ENCODE measurements around the gene HIP1. TPM values are rescaled to one million over a fixed set of nuclear protein-coding genes. Genes with fewer than 3 reads are reported as not detected.

The HIP1 gene
- total RNA-seq, 1 experiment from 2014 or later: 13.7 TPM

DNA sequence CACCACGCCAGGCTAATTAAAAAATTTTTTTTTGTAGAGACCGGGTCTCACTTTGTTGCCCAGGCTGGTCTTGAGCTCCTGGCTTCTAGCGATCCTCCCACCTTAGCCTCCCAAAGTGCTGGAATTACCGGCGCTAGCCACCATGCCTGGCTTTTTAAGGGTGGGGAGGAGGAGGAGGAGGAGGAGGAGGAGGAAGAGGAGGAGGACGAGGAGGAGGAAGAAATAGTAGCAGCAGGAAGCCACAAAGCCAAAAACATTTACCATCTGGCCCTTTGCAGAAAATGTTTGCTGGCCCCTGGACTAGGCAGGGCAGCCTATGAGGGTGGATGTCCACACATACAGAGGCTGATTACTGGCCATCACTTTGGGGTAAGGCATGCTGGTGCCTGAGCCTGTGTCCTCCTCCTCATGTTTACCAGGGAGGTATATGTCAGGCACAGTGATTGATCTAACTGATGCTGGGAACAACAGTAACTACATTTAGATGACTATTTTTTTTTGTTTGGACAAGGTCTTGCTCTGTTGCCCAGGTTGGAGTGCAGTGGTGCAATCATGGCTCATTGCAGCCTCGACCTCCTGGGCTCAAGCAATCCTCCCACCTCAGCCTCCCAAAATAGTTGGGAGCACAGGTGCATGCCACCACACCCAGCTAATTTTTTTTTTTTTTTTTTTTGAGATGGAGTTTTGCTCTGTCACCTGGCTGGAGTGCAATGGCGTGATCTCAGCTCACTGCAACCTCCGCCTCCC is 122.1 kb downstream of the HIP1 start:
- no peak overlapping the region for H3K4me3 Mint-ChIP-seq (ENCODE audit: unreplicated experiment)
- intact Hi-C loops (cut with micrococcal nuclease; ENCODE audit: unreplicated experiment): no loop called here
- Histone ChIP-seq H3K4me1 (no peaks in the 10 kb centered on the region), H3K4me3 (ENCODE audit: low read depth, low read length) (no peak overlapping the region), H3K27me3 (replicated peaks; ENCODE audit: control insufficient read depth, insufficient read depth, low read length) (no peaks in the 10 kb centered on the region), H3K9me3 (no peaks in the 10 kb centered on the region), H3K36me3 (ENCODE audit: control insufficient read depth, insufficient read depth, low read length) (no peaks in the 10 kb centered on the region)
- no peaks in the 10 kb centered on the region for H3K36me3 Mint-ChIP-seq (ENCODE audit: insufficient read depth, unreplicated experiment)
- no peaks in the 10 kb centered on the region for H3K4me1 Mint-ChIP-seq (ENCODE audit: low read depth, unreplicated experiment)
- ChIA-PET POLR2A (no interaction called here), CTCF (no interaction called here)
- H3K27ac Mint-ChIP-seq (ENCODE audit: unreplicated experiment): no peak overlapping the region
- DNase-seq: no peak
- TF ChIP-seq, protein P1, sequence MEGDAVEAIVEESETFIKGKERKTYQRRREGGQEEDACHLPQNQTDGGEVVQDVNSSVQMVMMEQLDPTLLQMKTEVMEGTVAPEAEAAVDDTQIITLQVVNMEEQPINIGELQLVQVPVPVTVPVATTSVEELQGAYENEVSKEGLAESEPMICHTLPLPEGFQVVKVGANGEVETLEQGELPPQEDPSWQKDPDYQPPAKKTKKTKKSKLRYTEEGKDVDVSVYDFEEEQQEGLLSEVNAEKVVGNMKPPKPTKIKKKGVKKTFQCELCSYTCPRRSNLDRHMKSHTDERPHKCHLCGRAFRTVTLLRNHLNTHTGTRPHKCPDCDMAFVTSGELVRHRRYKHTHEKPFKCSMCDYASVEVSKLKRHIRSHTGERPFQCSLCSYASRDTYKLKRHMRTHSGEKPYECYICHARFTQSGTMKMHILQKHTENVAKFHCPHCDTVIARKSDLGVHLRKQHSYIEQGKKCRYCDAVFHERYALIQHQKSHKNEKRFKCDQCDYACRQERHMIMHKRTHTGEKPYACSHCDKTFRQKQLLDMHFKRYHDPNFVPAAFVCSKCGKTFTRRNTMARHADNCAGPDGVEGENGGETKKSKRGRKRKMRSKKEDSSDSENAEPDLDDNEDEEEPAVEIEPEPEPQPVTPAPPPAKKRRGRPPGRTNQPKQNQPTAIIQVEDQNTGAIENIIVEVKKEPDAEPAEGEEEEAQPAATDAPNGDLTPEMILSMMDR (IDR thresholded peaks at IDR 0.05; ENCODE audit: insufficient read depth in 1 of 2, low read depth in 1 of 2, low read length in 1 of 2, severe bottlenecking in 1 of 2, unreplicated experiment in 1 of 2): no peak
- no peaks in the 10 kb centered on the region for H3K9me3 Mint-ChIP-seq (ENCODE audit: unreplicated experiment)
- no TSS peak for BruUV-seq (replicated peaks)
- H3K27me3 Mint-ChIP-seq (ENCODE audit: insufficient read depth, unreplicated experiment): no peaks in the 10 kb centered on the region

DNA sequence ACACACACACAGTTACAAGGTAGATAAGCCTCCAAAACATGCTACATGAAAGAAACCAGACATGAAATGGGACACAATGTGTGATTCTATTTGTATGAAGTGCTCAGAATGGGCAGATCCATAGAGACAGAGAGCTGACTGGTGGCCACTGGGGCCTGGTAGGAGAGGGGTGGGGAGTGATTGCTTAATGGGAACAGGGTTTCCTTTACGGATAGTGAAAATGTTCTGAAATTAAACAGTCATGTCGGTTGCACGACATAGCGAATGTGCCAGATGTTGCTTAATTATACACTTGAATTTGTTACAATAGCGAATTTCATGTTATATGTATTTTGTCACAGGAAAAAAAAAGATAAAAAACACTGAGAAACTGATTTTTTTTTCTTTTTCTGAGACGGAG is 124.3 kb downstream of the HIP1 start:
- DNase-seq: no peak
- H3K27me3 Mint-ChIP-seq (ENCODE audit: insufficient read depth, unreplicated experiment): no peaks in the 10 kb centered on the region
- Histone ChIP-seq H3K4me3 (ENCODE audit: low read depth, low read length) (no peak overlapping the region), H3K36me3 (ENCODE audit: control insufficient read depth, insufficient read depth, low read length) (no peaks in the 10 kb centered on the region), H3K4me1 (no peaks in the 10 kb centered on the region), H3K27me3 (replicated peaks; ENCODE audit: control insufficient read depth, insufficient read depth, low read length) (no peaks in the 10 kb centered on the region), H3K9me3 (no peaks in the 10 kb centered on the region)
- no peak overlapping the region for H3K4me3 Mint-ChIP-seq (ENCODE audit: unreplicated experiment)
- intact Hi-C loops (cut with micrococcal nuclease; ENCODE audit: unreplicated experiment): loop anchor here (1.0 kb wide), 1 partner anchor 148 kb away; no protein-coding TSS in a partner anchor
- BruUV-seq (replicated peaks): no TSS peak
- TF ChIP-seq, protein P1 (IDR thresholded peaks at IDR 0.05; ENCODE audit: insufficient read depth in 1 of 2, low read depth in 1 of 2, low read length in 1 of 2, severe bottlenecking in 1 of 2, unreplicated experiment in 1 of 2): no peak
- no peaks in the 10 kb centered on the region for H3K4me1 Mint-ChIP-seq (ENCODE audit: low read depth, unreplicated experiment)
- ChIA-PET CTCF (no interaction called here), POLR2A (no interaction called here)
- H3K36me3 Mint-ChIP-seq (ENCODE audit: insufficient read depth, unreplicated experiment): no peaks in the 10 kb centered on the region
- no peak overlapping the region for H3K27ac Mint-ChIP-seq (ENCODE audit: unreplicated experiment)
- no peaks in the 10 kb centered on the region for H3K9me3 Mint-ChIP-seq (ENCODE audit: unreplicated experiment)

DNA sequence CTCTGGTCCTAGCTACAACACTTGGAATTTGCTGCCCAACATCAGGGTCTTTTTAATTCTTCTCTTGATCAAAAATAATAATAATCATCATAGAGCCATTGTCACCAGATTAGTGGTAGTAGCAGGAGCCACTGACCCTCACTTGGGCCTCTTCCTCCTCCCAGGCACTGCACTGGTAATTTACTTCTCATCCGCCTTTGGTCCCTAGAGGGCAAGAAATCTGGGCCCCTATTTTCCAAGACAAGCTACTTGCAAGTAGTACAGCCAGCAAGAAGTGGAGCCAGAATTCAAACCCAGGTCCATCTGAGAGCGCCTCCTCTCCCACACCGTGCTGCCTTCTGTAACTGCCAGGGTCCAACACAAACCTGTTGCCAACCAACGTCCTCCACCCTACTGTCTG is 125.4 kb downstream of the HIP1 start:
- no peak for DNase-seq
- no TSS peak for BruUV-seq (replicated peaks)
- no peaks in the 10 kb centered on the region for H3K4me1 Mint-ChIP-seq (ENCODE audit: low read depth, unreplicated experiment)
- intact Hi-C loops (cut with micrococcal nuclease; ENCODE audit: unreplicated experiment): no loop called here
- H3K27me3 ChIP-seq (replicated peaks; ENCODE audit: control insufficient read depth, insufficient read depth, low read length): no peaks in the 10 kb centered on the region
- no peak overlapping the region for H3K27ac Mint-ChIP-seq (ENCODE audit: unreplicated experiment)
- ChIA-PET CTCF (no interaction called here), POLR2A (no interaction called here)
- no peaks in the 10 kb centered on the region for H3K4me1 ChIP-seq
- H3K9me3 ChIP-seq: no peaks in the 10 kb centered on the region
- no peaks in the 10 kb centered on the region for H3K27me3 Mint-ChIP-seq (ENCODE audit: insufficient read depth, unreplicated experiment)
- TF ChIP-seq, protein P1 (IDR thresholded peaks at IDR 0.05; ENCODE audit: insufficient read depth in 1 of 2, low read depth in 1 of 2, low read length in 1 of 2, severe bottlenecking in 1 of 2, unreplicated experiment in 1 of 2): no peak
- no peaks in the 10 kb centered on the region for H3K36me3 ChIP-seq (ENCODE audit: control insufficient read depth, insufficient read depth, low read length)
- no peaks in the 10 kb centered on the region for H3K9me3 Mint-ChIP-seq (ENCODE audit: unreplicated experiment)
- no peaks in the 10 kb centered on the region for H3K36me3 Mint-ChIP-seq (ENCODE audit: insufficient read depth, unreplicated experiment)
- H3K4me3 Mint-ChIP-seq (ENCODE audit: unreplicated experiment): no peak overlapping the region
- no peak overlapping the region for H3K4me3 ChIP-seq (ENCODE audit: low read depth, low read length)

All from Caco-2 (cell line).